HG03025 (cell line): ENCODE measurements around the gene COX6A2.

Source experiments
- ATAC-seq: cut with Tn5 transposase; IDR thresholded peaks from one replicate; pipeline ENCODE4 v1.9.1; 2021; ENCODE audit warnings: mild to moderate bottlenecking, moderate library complexity; ENCODE audit not compliant: unreplicated experiment, low FRiP score

Gene COX6A2

DNA sequence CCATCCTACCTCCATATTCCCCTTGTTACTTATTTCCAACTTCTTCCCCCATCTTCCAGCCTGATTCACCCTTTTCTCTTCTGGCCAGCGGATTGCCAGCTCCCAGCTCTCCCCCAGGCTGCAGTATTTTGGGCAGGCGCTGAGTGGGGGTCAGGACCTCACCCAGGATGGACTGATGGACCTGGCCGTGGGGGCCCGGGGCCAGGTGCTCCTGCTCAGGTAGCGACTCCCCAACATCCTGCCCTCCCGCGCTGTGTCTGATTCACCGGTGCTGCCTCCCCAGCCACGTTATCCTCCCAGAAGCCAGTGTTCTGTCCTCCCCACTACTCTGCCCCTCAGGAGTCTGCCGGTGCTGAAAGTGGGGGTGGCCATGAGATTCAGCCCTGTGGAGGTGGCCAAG is 15.4 kb downstream of the COX6A2 start:
- no peak for ATAC-seq

DNA sequence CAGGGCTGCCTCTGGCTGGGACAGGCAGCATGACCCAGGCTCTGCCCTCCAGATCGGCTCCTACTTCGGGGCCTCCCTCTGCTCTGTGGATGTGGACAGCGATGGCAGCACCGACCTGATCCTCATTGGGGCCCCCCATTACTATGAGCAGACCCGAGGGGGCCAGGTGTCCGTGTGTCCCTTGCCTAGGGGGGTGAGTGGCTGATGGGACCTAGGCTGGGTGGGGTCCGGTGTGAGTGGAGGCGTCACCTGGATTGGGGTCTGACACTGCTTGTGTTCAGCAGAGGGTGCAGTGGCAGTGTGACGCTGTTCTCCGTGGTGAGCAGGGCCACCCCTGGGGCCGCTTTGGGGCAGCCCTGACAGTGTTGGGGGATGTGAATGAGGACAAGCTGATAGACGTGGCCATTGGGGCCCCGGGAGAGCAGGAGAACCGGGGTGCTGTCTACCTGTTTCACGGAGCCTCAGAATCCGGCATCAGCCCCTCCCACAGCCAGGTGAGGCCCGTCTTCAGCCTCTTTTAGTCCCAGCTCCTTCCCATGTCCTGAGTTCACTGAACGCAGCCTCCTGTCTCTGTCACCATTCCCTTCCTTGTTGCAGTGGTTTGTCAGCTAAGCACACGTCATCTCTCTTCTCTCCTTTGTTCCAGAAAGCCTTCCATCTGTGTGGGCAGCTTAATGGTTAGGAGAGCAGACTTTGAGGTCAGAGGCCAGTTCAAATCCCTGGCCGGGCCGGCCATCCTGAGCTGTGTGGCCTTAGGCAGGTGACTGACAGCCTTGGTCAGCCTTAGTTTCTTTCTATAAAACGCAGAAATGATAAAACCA is 16.9 kb downstream of the COX6A2 start:
- no peak for ATAC-seq

DNA sequence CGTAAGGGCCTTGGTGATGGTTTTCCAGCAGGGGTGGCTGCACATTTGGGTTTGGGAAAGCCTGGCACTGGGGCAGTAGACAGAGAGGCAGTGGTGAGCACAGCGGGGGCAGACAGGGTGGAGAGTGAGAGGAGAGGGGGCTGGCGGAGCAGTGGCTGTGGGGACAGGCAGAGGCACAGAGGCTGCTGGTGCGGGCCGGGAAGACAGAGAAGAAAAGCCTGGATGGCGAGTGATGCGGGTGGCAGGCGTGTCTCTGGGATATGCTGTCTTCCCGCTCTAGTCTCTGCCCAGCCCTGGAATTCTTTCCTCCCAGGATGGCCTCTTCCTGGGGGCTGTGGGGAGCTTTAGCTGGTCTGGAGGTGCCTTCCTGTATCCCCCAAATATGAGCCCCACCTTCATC is 18.1 kb downstream of the COX6A2 start:
- no peak for ATAC-seq

DNA sequence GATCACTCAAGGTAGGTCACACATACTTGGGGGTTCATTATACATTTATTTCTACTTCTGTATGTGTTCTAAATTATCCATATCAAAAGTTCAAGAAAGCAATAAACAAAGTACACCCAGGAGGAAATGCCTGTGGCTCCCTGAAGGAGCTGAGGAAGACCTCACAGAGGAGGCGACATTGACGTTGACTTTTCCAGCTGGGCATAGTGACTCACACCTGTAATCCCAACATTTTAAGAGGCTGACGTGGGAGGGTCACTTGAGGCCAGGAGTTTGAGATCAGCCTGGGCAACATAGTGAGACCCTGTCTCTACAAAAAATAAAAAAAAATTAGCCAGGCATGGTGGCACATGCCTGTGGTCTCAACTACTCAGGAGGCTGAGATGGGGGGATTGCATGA is 18.7 kb downstream of the COX6A2 start:
- ATAC-seq, result no peak

DNA sequence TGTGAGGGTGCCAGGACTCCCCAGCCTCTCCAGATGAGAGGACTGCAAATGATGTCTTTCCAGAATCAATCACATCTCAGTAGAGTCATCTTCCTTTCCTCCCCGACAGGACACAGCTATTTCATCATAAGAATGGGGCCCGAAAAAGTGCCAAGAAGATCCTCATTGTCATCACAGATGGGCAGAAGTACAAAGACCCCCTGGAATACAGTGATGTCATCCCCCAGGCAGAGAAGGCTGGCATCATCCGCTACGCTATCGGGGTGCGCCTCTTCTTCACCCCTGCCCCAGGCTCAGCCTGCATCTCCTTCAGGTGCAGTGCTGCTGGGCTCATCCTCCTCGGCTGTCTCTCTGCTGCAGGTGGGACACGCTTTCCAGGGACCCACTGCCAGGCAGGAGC is 20.8 kb downstream of the COX6A2 start:
- ATAC-seq, result no peak

DNA sequence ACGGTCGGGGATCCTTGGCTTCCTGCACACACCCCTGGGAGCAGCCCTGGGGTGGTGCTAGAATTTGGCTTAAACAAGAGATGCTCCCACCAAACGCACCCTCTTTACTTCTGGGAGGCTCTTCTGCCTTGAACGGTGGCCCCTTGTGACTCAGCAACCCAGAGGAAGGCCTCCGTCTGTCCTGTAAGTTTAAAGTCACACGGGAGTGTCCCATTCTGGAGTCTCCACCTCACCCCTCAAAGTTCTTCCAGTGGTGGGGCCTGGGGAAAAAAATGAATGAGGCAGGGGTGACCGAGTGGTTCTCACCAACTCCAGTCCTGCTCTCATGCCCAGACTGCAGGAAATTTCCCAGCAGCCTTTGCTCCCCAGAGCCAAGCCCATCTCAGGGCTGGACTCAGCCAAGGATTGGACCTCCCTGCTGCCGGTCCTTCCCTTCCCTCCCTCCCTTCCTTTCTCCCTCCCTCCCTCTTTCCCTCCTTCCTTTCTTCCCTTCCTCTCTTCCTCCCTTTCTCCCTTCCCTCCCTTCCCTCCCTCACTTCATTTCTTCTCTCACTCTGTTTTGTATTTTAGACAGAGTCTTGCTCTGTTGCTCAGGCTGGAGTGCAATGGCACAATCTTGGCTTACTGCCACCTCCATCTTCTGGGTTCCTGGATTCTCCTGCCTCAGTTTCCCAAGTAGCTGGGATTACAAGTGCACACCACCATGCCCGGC is 23.7 kb downstream of the COX6A2 start:
- no peak for ATAC-seq

DNA sequence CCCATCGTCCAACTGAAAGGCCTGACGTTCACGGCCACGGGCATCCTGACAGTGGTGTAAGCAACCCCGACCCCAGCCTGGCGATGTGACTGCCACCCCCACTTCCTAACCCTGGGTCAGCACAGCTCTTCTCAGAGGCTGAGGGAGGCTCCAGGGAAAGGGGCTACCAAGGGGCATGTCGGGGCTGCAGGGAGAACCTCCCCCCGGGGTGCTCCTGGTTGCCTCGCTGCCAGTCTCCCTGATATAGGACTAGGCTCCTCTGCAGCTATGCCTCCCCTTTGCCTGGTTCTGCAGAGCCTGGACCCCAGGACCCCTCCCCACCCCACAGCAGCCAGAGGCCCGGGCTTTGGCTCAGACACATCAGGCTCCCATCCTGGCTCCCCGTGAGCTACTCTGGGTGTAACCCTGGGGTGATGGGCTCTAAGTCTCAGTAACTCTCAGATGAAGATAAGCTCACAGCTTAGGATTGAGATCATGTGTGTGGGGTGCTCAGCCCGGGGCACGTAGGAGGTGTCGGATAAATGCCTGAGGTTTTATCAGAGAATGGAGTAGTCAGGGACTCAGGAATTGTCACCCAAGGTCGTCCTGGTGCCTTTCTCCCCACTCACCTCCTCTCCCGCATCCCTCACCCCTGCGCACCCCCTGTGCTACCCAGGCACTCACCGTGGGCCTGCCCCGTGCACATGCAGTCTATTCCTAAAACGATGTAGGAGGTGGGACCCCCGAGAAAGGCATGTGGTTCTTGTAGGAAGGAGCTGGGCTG is 24.4 kb downstream of the COX6A2 start:
- ATAC-seq, result no peak

DNA sequence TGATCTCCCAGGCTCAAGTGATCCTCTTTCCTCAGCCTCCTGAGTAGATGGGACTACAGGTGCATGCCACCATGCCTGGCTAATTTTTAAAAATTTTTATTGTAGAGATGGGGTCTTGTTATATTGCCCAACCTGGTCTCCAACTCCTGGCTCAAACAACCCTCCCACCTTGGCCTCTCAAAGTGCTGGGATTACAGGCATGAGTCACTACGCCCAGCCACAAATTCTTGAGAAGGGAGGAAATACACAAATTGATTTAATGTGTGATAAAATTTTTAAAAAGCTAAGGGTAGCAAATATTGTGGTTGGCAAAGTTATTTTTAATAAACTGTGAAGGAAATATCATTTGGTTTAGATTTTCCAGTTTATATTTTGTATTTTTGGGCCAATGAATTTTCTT is 25.5 kb downstream of the COX6A2 start:
- ATAC-seq, result no peak

DNA sequence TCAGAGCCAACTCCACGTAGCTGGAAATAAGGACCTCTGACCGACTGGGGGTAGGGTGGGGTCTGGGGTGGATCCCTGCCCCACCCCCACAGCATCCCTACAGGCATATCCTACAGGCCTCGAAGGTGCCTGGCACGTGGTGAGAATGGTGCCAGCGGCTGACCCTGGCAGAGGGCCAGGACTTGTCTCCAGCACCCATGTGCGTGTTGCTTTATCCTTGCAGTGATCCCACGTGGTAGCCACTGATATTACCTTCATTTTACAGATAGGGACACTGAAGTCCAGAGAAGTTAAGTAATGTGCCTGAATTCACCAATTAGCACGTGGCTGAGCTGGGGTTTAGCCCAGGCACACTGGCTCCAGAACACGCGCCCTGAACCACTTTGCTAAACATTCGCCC is 26.7 kb downstream of the COX6A2 start:
- no peak for ATAC-seq

DNA sequence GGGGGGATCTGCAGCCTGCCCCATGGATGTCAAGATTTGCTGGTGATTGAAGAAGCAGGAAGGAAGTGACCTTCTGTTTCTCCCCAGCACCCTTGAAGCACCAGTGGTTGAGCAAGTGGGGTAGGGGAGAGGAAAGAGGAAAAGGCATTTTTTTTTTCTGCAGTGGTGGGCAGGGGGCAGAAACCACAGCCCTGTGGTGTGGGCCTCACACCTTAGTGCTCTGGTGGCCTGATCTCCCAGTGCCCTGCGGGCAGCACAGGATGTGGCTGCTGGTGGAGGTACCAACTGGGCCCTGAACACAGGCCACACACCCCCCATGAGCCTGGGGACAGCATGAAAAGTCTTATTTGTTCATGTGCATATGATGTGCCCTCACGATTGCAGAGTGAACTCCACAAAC is 28.0 kb downstream of the COX6A2 start:
- ATAC-seq, result no peak

DNA sequence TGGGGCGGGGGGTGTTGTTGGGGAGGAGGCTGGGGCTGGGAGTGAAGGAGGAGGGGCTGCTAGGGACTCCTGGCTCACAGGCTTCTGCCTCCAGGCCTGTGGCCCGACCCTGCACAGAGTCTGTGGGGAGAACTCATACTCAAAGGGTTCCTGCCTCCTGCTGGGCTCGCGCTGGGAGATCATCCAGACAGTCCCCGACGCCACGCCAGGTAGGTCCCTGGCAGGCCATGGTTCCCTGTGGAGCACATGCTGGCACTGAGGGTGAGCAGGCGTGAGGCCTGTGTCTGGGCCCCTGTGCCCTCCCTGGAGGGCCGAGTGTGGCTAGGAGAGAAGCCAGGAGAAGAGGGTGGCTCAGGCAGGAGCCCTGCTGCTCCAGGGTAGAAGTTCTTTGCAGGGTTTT is 30.5 kb downstream of the COX6A2 start:
- no peak for ATAC-seq

DNA sequence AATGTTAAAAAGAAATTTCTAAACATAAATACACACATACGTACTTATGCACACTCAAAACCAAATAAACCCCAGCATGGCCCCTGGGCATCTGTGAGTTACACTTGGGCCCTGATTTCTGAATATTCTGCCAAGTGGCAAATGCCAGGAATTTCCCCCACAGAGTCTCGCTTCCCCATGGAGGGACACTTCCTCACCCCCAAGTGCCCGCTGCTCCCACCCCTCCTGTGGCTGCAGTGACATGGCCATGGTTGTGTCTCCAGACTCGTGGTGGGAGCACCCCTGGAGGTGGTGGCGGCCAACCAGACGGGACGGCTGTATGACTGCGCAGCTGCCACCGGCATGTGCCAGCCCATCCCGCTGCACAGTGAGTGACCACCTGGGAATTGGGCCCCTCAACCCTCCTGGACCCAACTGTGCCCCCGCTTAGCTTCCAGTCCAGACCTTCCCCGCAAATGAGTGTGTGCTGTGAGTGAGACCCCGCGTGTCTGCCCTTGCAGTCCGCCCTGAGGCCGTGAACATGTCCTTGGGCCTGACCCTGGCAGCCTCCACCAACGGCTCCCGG is 31.0 kb downstream of the COX6A2 start:
- no peak for ATAC-seq

DNA sequence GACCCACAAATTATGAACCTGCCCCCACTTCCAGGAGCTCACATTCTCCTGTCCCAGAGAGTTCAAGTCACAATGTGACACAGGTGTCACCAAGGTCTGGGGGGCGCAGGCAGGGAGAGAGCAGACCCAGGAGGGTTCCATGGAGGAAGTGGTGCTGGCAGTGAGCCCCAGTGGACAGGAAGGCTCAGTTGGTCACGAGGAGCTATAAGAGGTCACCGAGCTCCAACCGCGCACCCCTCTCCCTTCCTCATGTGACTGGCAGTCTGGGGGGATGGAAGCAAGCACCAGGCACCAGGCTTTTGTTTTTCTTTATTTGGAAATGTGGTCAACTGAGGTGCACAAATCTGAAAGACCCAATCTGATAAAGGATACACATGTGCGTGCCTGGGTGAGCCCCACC is 32.5 kb downstream of the COX6A2 start:
- ATAC-seq, result no peak

DNA sequence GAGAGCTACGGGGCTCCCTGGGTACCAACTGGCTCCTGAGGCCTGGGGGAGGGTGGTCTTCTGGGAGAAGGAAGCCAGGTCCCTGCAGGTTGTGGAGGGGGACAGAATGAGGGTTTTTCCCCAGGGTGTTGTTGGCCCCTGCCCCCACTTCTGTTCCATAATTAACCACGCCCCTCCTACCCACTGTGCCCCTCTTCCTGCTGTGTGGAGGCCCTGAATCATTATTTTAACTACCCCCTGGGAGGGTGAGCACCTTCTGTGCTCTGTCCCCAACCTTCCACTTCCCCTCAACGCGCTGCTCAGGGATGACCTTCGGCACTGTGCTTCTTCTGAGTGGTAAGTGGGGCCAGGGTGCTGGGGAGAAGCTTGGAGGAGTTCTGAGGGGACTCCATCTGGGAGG is 35.1 kb downstream of the COX6A2 start, which contains the start of gene ITGAD:
Gene ITGAD (plus strand): TSS at position 280 of the 400 bp plus-strand sequence. CDS start 26 bp downstream, at position 306.
- no peak for ATAC-seq

DNA sequence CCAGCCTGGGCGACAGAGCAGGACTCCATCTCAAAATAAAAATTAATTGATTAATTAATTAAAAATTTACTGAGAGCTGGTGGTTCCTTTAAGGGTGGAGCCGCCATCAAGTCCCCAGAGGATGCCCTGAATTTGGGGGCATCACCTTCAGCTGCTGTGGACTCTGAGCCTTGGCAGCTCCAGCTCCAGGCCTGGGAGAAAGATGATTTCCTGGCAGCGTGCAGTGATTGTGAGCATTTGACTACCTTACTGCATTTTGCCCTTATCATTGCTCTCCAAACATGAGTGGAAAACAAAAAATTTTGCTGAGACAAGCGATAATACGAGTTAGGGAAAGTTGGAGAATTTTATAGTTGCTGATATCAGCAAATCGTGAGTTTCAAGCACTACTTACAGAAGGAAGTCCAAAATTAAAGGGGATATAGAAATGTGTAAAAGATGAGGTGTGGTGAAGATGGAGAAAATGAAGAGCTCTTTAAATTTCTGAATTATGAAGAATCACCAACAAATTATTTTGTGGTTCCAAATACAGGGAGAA is 37.6 kb downstream of the COX6A2 start:
- ATAC-seq, result no peak

DNA sequence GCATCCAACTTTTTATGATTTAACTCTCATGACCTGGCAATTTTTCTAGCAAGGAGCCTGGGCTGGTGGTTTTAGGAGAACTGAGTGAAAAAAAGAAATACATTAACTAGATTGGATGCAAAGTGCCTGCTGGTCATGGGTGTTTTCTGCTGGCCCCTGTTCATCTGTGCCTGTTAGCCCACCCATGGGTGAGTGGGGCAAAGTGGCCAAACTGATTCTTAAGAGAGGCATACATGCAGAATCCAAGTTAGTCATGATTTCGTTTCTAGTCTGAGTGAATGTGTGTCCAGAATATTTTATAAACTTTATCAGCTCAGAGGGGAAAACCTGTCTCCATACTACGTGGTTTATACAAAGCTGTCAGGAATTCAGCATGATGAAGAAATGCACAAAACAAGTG is 39.6 kb downstream of the COX6A2 start:
- ATAC-seq, result no peak

DNA sequence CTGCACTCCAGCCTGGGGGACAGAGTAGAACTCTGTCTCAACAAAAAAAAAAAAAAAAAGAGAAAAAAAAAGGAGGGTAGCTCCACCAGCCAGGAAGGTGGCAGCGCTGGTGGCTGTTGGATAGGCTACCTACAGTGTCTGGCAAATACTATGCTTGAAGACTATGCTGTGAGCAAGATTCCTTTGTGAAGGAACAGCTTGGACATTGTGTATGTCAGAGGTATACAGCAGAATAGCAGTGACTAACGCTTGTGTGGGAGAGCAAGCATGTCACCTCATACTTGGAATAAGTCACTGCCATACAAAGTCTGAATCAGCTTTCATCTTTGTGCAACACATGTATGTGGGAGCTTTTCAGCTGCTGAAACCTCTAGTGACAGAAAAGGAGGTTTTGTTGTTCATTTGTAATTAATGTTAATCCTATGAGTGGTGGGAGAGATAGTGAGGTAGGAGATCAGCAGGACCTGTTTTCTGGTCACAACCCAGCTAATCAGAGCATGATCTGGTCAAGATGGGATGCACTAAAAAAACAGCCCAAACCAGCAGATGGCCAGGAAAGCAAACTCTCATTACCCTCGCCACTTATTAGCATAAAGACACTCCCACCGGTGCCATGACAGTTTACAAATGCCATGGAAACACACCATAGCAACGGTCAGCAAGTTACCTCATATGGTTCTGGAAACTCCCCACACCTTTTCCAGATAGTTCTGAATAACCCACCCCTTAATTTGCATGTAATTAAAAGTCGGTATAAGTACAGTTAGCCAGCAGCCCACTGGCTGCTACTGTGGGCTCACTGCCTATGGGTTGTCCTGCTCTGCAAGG is 41.8 kb downstream of the COX6A2 start:
- peak; percentile 59 for ATAC-seq

DNA sequence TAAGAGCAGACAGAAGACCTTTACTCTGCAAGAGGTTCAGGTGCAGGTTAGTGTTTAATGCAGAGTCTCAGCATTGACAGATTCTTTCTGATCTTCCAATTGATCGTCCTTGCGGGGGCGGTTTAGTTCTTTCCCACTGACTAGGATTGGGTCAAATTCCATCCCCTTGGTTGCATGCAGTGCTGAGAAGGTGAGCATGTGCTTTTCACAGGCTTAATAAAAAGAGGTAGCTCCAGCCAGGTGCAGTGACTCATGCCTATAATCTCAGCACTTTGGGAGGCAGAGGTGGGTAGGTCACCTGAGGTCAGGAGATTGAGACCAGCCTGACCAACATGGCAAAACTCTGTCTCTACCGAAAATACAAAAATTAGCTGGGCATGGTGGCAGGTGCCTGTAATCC is 42.5 kb downstream of the COX6A2 start:
- ATAC-seq, result no peak

DNA sequence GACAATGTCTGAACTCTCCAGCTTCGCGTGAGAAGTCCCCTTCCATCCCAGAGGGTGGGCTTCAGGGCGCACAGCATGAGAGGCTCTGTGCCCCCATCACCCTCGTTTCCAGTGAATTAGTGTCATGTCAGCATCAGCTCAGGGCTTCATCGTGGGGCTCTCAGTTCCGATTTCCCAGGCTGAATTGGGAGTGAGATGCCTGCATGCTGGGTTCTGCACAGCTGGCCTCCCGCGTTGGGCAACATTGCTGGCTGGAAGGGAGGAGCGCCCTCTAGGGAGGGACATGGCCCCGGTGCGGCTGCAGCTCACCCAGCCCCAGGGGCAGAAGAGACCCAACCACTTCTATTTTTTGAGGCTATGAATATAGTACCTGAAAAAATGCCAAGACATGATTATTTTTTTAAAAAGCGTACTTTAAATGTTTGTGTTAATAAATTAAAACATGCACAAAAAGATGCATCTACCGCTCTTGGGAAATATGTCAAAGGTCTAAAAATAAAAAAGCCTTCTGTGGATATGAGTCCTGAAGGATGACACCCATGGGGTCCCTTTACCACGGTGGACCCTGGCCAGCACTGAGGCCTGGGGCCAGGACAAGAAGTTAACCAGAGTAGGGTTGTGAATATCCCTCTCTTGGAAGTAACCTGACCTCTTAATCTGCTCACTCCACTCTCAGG is 45.5 kb downstream of the COX6A2 start:
- ATAC-seq, result no peak
